Measurements from ENCODE around the gene ARL16. TPM values are rescaled to one million over a fixed set of nuclear protein-coding genes. Genes with fewer than 3 reads are reported as not detected.

ARL16 gene
- total RNA-seq, 4 donors from 2014 or later = 29.2 to 45.1 (median 36.2) TPM

- DNase-seq (ENCODE audit: low spot score in 2 of 2) = no peak
- peak overlapping the region; percentile 43 for H3K4me3 ChIP-seq (ENCODE audit: low read depth, poor library complexity, severe bottlenecking)
- intact Hi-C loops (cut with DNase I; ENCODE audit: low total_unique reads) = no loop called here
- TF ChIP-seq POLR2A (IDR thresholded peaks at IDR 0.05) (no peak), CTCF (IDR thresholded peaks at IDR 0.05) (no peak)
- 20 to 21% methylated on average over 17 to 18 of the region's 18 CpGs for WGBS, 2 donors
These were observed 29.5 kb upstream of the ARL16 start for GRCh38 chr17:81713004-81713555.

- WGBS, 2 donors = 1 to 19% methylated on average over 7 to 30 of the region's 41 CpGs
- no peak for TF ChIP-seq CTCF (IDR thresholded peaks at IDR 0.05)
- no peak for TF ChIP-seq POLR2A (IDR thresholded peaks at IDR 0.05)
- peak overlapping the region; percentile 43 for H3K4me3 ChIP-seq (ENCODE audit: low read depth, poor library complexity, severe bottlenecking)
- no peak for DNase-seq (ENCODE audit: low spot score in 2 of 2)
- intact Hi-C loops (cut with DNase I; ENCODE audit: low total_unique reads) = no loop called here
These were observed 28.9 kb upstream of the ARL16 start for GRCh38 chr17:81712468-81713003.

- WGBS, 2 donors = 0 to 2% methylated on average over 10 to 29 of the region's 89 CpGs
- TF ChIP-seq CTCF (IDR thresholded peaks at IDR 0.05) (peak in 1 of 3 donors; percentile 28), POLR2A (IDR thresholded peaks at IDR 0.05) (no peak)
- intact Hi-C loops (cut with DNase I; ENCODE audit: low total_unique reads) = no loop called here
- peak in 1 of 2 donors; percentile 91 for DNase-seq (ENCODE audit: low spot score in 2 of 2)
- peak within 1 kb of the TSS; percentile 43 for H3K4me3 ChIP-seq (ENCODE audit: low read depth, poor library complexity, severe bottlenecking)
These were observed 28.3 kb upstream of the ARL16 start, which contains the start of gene SLC25A10 for GRCh38 chr17:81711814-81712467. SLC25A10 (plus strand) TSS chr17:81712284; CDS start chr17:81712427, 143 bp downstream.

- intact Hi-C loops (cut with DNase I; ENCODE audit: low total_unique reads) = no loop called here
- no peak overlapping the region for H3K4me3 ChIP-seq (ENCODE audit: low read depth, poor library complexity, severe bottlenecking)
- WGBS, 2 donors = 11 to 19% methylated on average over 23 to 29 of the region's 29 CpGs
These were observed 27.1 kb upstream of the ARL16 start for GRCh38 chr17:81710514-81711308.

More at GRCh38 chr17:81710514-81711308, 27.1 kb upstream of the ARL16 start:
- TF ChIP-seq POLR2A (IDR thresholded peaks at IDR 0.05) (no peak), CTCF (IDR thresholded peaks at IDR 0.05) (no peak)
- DNase-seq (ENCODE audit: low spot score in 2 of 2) = no peak
